NCI-H524 (cell line): Measurements from ENCODE around the gene MPL.
"Not testable (repeated sequence)": the region's sequence is repeated elsewhere in the genome, so short reads cannot be mapped to it uniquely, and the experiment has no call there.

ENCODE experiments used
- DNase-seq, 2 experiments: peaks; one replicate each; lab custom pipeline; 2025; lab: John Stamatoyannopoulos, UW

The MPL gene

GRCh38 chr1:43379476-43379875 is 41.9 kb downstream of the MPL start:
- no peak for DNase-seq

GRCh38 chr1:43381612-43382011 is 44.0 kb downstream of the MPL start:
- DNase-seq: no peak

GRCh38 chr1:43382027-43382779 is 44.6 kb downstream of the MPL start:
- no peak for DNase-seq

GRCh38 chr1:43383449-43383848 is 45.8 kb downstream of the MPL start:
- DNase-seq: peak in 1 of 2 experiments; percentile 41

- no peak for DNase-seq
Observed at GRCh38 chr1:43386676-43387075, 49.1 kb downstream of the MPL start.

- peak in 1 of 2 experiments; percentile 5 for DNase-seq
Observed at GRCh38 chr1:43387976-43388599, 50.5 kb downstream of the MPL start.

GRCh38 chr1:43388613-43389012 is 51.0 kb downstream of the MPL start:
- DNase-seq: peak in 1 of 2 experiments; percentile 14

- peak; percentile 89 to 94 for DNase-seq
Observed at GRCh38 chr1:43389326-43390313, 52.0 kb downstream of the MPL start, which contains the start of the genes MED8 and SZT2. TSS of gene MED8 (minus strand) at chr1:43389800. CDS start at chr1:43389764, 36 bp downstream. TSS of gene SZT2 (plus strand) at chr1:43389899. CDS start at chr1:43389969, 70 bp downstream.

GRCh38 chr1:43392702-43393101 is 55.1 kb downstream of the MPL start:
- no peak for DNase-seq

- DNase-seq: no peak
Observed at GRCh38 chr1:43395523-43395922, 57.9 kb downstream of the MPL start.

GRCh38 chr1:43396059-43396458 is 58.4 kb downstream of the MPL start:
- DNase-seq: no peak

- DNase-seq: no peak
Observed at GRCh38 chr1:43398227-43398626, 60.6 kb downstream of the MPL start.

GRCh38 chr1:43400441-43400840 is 62.8 kb downstream of the MPL start:
- DNase-seq: not testable (repeated sequence)

- DNase-seq: no peak
Observed at GRCh38 chr1:43402089-43402865, 64.7 kb downstream of the MPL start.
